ENCODE data around the gene CAGE1.
"Not testable (repeated sequence)": the region's sequence is repeated elsewhere in the genome, so short reads cannot be mapped to it uniquely, and the experiment has no call there.

The CAGE1 gene

DNA sequence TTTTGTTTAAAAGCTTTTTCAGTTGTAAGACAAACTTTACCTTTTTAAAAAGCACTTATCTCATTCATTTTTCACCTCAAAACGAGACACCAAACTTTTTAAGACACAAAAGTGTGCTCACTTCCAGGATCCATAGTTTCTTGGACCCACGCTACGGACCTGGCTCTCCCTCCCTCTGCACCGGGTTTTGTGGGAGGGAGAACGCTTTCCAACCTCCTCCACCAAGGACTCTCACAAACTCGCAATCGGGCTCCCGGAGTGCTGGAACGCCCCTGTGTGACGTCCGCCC lies 436 bp downstream of the CAGE1 start:
- ChIA-PET CTCF (interaction anchor here (1.1 to 1.6 kb wide), 2 partner anchors 21 to 712 kb away, joined by 4 to 5 read pairs; no protein-coding TSS in a partner anchor), POLR2A (interaction anchor here (0.7 to 1.5 kb wide), 7 partner anchors 47 to 223 kb away, joined by 3 to 6 read pairs (median 3); partner anchors contain the start of gene SNRNP48)
- no peak for DNase-seq (ENCODE audit: low read depth, low spot score)

DNA sequence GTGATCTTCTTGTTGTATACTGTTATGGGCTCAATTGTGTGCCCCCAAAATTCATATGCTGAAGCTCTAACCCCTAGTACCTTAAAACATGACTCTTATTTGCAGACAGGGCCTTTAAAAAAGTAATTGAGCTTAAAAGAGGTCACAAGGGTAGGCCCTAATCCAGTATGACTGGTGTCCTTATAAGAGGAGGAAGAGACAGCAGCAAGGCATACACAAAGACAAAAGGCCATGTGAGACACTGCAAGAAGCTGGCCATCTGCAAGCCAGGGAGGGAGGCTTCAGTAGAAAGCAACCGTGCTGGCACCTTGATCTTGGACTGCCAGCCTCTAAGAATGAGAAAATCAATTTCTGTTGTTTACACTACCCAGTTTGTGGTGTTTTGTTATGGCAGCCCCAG lies 8.4 kb downstream of the CAGE1 start:
- POLR2A ChIA-PET, result no interaction called here
- H3K4me3 ChIP-seq (ENCODE audit: low read depth, low read length), result no peak overlapping the region
- CTCF ChIA-PET, result no interaction called here
- no peak for DNase-seq (ENCODE audit: low read depth, low spot score)
- TF ChIP-seq, protein P1, sequence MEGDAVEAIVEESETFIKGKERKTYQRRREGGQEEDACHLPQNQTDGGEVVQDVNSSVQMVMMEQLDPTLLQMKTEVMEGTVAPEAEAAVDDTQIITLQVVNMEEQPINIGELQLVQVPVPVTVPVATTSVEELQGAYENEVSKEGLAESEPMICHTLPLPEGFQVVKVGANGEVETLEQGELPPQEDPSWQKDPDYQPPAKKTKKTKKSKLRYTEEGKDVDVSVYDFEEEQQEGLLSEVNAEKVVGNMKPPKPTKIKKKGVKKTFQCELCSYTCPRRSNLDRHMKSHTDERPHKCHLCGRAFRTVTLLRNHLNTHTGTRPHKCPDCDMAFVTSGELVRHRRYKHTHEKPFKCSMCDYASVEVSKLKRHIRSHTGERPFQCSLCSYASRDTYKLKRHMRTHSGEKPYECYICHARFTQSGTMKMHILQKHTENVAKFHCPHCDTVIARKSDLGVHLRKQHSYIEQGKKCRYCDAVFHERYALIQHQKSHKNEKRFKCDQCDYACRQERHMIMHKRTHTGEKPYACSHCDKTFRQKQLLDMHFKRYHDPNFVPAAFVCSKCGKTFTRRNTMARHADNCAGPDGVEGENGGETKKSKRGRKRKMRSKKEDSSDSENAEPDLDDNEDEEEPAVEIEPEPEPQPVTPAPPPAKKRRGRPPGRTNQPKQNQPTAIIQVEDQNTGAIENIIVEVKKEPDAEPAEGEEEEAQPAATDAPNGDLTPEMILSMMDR (IDR thresholded peaks at IDR 0.05; ENCODE audit: insufficient read depth, low read length, missing control alignments), result no peak

More for the DNA sequence above, 436 bp downstream of the CAGE1 start:
- peak overlapping the region; percentile 88 for H3K4me3 ChIP-seq (ENCODE audit: low read depth, low read length)
- TF ChIP-seq, protein P1 (IDR thresholded peaks at IDR 0.05; ENCODE audit: insufficient read depth, low read length, missing control alignments), result no peak

DNA sequence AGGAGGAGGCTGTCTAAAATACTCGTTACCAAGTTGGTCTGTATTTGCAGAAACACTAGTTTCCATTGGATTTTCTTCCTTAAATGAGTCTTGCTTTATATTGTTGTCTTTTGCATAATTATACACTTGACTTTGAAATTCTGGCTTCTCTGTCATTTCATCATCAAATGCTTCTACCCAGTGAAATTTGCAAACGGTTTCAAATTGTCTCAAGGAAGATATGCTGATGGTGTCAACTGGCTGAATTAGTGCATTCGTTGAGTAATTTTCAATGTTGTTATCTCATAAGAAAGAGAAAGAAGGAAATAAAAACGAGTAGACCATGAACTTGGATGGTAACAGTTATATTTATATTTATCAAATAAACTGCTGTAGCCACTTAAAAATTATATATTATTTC lies 10.8 kb downstream of the CAGE1 start:
- ChIA-PET CTCF (no interaction called here), POLR2A (no interaction called here)
- DNase-seq (ENCODE audit: low read depth, low spot score), result no peak
- H3K4me3 ChIP-seq (ENCODE audit: low read depth, low read length), result no peak overlapping the region
- TF ChIP-seq, protein P1 (IDR thresholded peaks at IDR 0.05; ENCODE audit: insufficient read depth, low read length, missing control alignments), result no peak

DNA sequence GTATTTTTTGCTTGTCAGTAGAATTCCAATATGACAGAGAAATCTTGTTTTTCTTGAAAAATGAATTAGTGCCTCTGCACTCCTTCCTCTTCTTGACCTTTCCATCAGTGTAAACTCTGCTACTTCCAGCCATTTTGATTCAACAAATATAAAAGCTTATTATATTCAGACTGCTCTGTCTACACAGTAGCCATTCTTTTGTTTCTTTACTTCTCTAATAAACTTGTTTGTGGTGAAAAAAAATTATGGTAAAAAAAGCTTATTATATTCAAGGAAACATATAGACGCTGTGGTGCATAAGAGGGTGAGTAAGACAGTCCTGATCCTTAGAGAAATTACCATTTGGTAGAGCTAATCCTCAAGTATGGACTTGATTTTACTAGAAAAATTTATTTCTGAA lies 11.6 kb downstream of the CAGE1 start:
- H3K4me3 ChIP-seq (ENCODE audit: low read depth, low read length), result no peak overlapping the region
- ChIA-PET CTCF (no interaction called here), POLR2A (no interaction called here)
- no peak for DNase-seq (ENCODE audit: low read depth, low spot score)
- TF ChIP-seq, protein P1 (IDR thresholded peaks at IDR 0.05; ENCODE audit: insufficient read depth, low read length, missing control alignments), result no peak

DNA sequence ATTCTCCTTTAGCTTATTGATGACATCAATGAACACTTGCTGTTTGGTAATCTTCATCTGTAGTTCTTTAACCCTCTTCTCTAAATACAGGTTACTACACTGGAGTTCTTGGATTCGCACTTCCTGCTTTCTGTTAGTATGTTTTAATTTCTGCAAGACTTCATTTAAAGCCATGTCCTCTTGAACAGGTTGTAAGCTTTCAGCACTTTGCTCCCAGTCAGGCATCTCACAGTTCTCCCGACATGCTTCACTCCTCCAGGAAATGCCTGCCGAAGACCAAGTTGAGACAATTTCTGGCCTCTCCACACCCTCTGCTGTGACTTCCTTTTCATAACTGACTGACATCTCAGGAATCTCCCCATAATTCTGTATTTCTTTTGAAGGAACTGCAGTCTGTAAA lies 15.8 kb downstream of the CAGE1 start:
- H3K4me3 ChIP-seq (ENCODE audit: low read depth, low read length), result no peak overlapping the region
- POLR2A ChIA-PET, result no interaction called here

DNA sequence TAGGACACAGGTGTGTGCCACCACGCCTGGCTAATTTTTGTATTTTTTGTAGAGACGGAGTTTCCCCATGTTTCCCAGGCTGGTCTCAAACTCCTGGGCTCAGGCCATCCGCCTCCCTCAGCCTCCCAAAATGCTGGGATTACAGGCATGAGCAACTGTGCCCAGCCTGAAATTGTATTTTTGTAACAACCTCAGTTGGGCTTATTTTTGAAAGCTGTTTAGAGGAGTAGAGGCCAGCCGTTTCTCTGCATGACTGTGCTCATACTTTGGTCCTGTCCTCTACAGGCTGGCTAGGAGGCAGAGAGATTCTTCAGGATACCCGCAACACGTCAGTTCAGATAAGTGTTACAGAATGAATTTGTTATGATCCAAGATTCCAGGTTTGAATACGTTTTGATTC lies 22.1 kb downstream of the CAGE1 start:
- ChIA-PET CTCF (no interaction called here), POLR2A (no interaction called here)
- TF ChIP-seq, protein P1 (IDR thresholded peaks at IDR 0.05; ENCODE audit: insufficient read depth, low read length, missing control alignments), result no peak
- H3K4me3 ChIP-seq (ENCODE audit: low read depth, low read length), result no peak overlapping the region
- DNase-seq (ENCODE audit: low read depth, low spot score), result no peak

More for the DNA sequence above, 15.8 kb downstream of the CAGE1 start:
- DNase-seq (ENCODE audit: low read depth, low spot score), result no peak
- TF ChIP-seq, protein P1 (IDR thresholded peaks at IDR 0.05; ENCODE audit: insufficient read depth, low read length, missing control alignments), result no peak
- CTCF ChIA-PET, result interaction anchor here (0.8 kb wide), 1 partner anchor 17 kb away, joined by 3 read pairs; no protein-coding TSS in a partner anchor

DNA sequence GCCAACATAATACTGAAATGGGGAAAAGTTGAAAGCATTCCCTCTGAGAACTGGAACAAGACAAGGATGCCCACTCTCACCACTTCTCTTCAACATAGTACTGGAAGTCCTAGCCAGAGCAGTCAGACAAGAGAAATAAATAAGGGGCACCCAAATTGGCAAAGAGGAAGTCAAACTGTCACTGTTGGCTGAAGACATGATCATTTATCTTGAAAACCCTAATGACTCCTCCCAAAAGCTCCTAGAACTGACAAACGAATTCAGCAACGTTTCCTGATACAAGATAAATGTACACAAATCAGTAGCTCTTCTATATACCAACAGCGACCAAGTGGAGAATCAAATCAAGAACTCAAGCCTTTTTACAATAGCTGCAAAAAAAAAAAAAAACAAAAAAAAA lies 37.6 kb downstream of the CAGE1 start:
- DNase-seq (ENCODE audit: low read depth, low spot score); POLR2A ChIA-PET; CTCF ChIA-PET; H3K4me3 ChIP-seq (ENCODE audit: low read depth, low read length): not testable (repeated sequence)

DNA sequence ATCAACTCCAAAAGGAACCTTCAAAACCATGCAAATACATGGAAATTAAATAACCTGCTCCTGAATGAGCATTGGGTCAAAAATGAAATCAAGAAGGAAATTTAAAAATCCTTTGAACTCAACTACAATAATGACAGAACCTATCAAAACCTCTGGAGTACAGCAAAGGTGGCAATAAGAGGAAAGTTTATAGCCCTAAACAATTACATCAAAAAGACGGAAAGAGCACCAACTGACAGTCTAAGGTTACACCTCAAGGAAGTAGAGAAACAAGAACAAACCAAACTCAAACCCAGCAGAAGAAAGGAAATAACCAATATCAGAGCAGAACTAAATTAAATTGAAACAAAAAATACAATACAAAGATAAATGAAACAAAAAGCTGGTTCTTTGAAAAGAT lies 39.0 kb downstream of the CAGE1 start:
- POLR2A ChIA-PET; H3K4me3 ChIP-seq (ENCODE audit: low read depth, low read length); DNase-seq (ENCODE audit: low read depth, low spot score): not testable (repeated sequence)
- CTCF ChIA-PET, result interaction anchor here (1.2 to 1.4 kb wide), 2 partner anchors 10 to 11 kb away, joined by 3 read pairs; no protein-coding TSS in a partner anchor

DNA sequence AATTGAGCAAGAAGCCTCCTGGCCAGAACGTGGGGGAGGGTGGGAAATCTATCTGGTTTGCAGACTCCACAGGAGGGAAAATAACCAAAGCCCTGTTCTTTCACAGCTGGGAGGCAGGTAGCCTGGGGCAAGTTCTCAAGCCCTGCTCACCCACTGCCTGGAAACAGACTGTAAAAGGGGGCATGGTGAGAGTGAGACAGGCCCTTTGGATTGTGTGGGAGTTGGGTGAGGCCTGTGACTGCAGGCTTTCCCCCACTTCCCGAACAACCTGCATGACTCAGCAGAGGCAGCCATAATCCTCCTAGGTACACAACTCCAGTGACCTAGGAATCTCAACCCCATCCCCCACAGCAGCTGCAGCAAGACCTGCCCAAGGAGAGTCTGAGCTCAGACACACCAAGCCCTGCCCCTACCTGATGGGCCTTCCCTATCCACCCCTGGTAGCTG lies 42.0 kb downstream of the CAGE1 start:
- H3K4me3 ChIP-seq (ENCODE audit: low read depth, low read length); CTCF ChIA-PET; POLR2A ChIA-PET; DNase-seq (ENCODE audit: low read depth, low spot score): not testable (repeated sequence)

DNA sequence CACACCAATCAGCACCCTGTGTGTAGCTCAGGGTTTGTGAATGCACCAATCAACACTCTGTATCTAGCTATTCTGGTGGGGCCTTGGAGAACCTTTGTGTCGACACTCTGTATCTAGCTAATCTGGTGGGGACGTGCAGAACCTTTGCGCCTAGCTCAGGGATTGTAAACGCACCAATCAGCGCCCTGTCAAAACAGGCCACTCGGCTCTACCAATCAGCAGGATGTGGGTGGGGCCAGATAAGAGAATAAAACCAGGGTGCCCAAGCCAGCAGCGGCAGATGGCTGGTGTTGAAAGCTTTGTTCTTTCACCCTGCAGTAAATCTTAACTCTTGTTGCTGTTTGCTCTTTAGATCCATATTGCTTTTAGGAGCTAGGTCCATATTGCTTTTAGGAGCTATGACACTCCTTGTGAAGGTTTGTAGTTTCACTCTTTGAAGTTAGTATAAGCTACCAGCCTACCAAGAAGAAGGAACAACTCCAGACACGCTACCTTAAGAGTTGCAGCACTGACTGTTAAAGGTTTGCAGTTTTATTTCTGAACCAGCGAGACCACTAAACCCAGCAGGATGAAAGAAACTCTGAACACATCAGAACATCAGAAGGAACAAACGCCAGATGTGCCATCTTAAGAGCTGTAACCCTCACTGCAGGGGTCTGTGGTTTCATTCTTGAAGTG lies 44.6 kb downstream of the CAGE1 start:
- DNase-seq (ENCODE audit: low read depth, low spot score); H3K4me3 ChIP-seq (ENCODE audit: low read depth, low read length); CTCF ChIA-PET: not testable (repeated sequence)
- POLR2A ChIA-PET, result interaction anchor here (0.8 kb wide), 1 partner anchor 32 kb away, joined by 4 read pairs; the partner anchor contains the start of gene SSR1

Data from AG04449 (cell line).